GM12891 (cell line): ENCODE results near the gene MRPL40.
"Not testable (repeated sequence)": the region's sequence is repeated elsewhere in the genome, so short reads cannot be mapped to it uniquely, and the experiment has no call there.

Experiments used
- DNase-seq: peaks from one replicate; pipeline ENCODE4 v3.0.0; 2011; ENCODE audit warnings: low spot score; ENCODE audit not compliant: insufficient read length
- FAIRE-seq: peaks from 2 replicates; lab custom pipeline; 2011; peaks lifted over from hg19 to GRCh38; lab: Jason Lieb, UNC
- PAX5 ChIP-seq: IDR thresholded peaks from 2 replicates; pipeline ENCODE4 v1.6.1; 2011; ENCODE audit warnings: low read length, moderate library complexity, mild to moderate bottlenecking; ENCODE audit not compliant: insufficient read depth, severe bottlenecking
- POLR2A ChIP-seq: IDR thresholded peaks from 2 replicates; pipeline ENCODE4 v1.6.1; 2011; ENCODE audit warnings: low read depth, low read length, control low read depth
- POLR2AphosphoS5 ChIP-seq: IDR thresholded peaks from 2 replicates; pipeline ENCODE4 v1.6.1; 2011; ENCODE audit warnings: low read depth, low read length, control low read depth
- POU2F2 ChIP-seq: IDR thresholded peaks from 2 replicates; pipeline ENCODE4 v1.6.1; 2011; ENCODE audit warnings: low read depth, mild to moderate bottlenecking, control low read depth, low read length, moderate library complexity
- SPI1 ChIP-seq: IDR thresholded peaks from 2 replicates; pipeline ENCODE4 v1.6.1; 2011; ENCODE audit warnings: low read depth, low read length, control low read depth
- TAF1 ChIP-seq: IDR thresholded peaks from 2 replicates; pipeline ENCODE4 v1.6.1; 2011; ENCODE audit warnings: low read depth, low read length, control low read depth

MRPL40 gene

DNA sequence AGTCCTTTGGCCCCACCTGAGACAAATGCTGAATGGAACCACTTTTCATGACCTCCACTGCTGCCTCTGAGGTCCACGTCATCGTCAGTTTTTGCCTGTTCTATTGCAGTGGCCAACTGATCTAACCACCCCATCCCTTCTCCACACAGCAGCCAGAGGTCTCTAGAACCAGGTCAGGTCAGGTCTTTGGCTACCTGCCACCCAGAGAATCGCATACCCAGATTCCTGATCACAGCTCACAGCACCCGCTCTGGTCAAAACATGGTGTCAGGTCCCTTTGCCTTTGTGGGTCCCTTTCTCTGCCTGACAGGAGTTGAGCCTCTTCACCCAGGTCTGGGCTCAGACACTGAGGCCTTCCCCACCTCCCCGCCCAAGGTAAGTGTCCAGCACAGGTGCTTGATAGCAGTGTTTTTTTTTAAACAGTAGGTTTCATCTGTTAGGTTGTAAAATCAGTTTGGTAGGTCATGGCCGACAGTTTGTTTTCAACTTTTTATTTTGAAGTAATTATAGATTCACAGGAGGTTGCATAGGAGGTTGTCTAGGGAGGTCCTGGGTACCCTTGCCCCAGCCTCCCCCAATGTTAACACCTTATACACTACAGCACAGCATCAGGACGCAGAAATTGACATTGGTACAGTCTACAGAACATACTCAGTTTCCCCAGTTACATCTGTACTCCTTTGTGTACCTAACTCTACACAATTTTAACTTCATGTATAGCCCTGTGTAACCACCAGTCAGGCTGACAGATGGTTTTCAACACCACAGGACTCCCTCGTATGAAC lies 8.3 kb downstream of the MRPL40 start:
- FAIRE-seq (no peak), DNase-seq (no peak)
- TF ChIP-seq POLR2A: 0 out of 2 replicates have a peak, but pooled peaks have one; percentile 29
- no peak for TF ChIP-seq POU2F2

DNA sequence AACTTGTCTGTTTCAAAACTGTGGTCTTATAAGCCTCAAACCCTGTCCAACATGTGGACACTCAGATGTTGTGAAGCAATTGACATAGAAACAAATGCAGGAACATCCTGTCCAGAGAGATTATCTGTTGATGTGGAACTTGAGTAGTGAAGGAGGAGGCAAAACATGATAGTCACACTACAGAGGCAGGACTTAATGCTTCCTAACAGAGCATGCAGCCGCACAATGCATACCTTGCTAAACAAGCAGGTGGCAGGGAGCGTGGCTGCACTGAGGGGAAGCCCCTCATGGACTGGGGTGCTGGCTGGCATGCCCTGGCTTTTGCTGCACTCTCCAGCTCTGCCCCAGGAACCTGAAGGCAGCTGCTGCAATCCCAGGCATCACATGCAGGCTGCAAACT lies 9.8 kb downstream of the MRPL40 start:
- peak; percentile 20; the same call in 1 of the 2 replicates for TF ChIP-seq POLR2AphosphoS5
- TF ChIP-seq POU2F2: no peak
- no peak for TF ChIP-seq PAX5
- TF ChIP-seq TAF1: no peak
- FAIRE-seq (no peak), DNase-seq (no peak)

DNA sequence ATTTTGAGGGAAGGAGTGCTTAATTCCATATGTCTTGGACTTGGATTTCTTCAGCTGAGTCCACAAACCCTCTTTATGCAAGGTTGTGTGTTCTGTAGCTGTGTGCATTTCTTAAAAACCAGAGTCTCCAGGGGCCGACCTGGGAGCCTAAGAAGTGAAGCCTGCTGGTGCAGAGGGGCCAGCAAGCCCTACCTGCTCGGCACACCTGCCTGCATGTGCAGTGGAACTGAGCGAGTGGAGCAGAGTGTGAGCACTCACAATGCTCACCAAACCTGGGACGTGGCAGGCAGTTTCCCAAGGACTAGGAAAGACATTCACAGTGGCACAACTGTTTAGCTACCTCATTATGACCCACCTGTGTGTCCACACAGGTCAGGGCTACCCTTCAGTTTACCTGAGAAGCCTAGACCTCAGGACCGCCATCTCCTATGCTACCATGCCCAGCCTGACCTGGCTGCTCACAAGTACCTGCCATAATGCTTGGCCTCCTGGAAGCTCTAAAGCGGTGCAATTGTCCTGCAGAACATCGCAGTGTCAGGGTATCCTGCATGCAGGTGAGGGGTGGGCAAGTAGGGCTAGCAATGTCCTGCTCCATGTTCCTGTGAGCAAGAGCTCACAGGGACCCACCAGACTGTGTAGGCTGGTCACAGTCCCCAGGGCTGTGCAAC lies 11.3 kb downstream of the MRPL40 start:
- FAIRE-seq (no peak), DNase-seq (no peak)
- TF ChIP-seq SPI1 (no peak), POU2F2 (no peak), POLR2A (0 out of 2 replicates have a peak, but pooled peaks have one; percentile 39)

DNA sequence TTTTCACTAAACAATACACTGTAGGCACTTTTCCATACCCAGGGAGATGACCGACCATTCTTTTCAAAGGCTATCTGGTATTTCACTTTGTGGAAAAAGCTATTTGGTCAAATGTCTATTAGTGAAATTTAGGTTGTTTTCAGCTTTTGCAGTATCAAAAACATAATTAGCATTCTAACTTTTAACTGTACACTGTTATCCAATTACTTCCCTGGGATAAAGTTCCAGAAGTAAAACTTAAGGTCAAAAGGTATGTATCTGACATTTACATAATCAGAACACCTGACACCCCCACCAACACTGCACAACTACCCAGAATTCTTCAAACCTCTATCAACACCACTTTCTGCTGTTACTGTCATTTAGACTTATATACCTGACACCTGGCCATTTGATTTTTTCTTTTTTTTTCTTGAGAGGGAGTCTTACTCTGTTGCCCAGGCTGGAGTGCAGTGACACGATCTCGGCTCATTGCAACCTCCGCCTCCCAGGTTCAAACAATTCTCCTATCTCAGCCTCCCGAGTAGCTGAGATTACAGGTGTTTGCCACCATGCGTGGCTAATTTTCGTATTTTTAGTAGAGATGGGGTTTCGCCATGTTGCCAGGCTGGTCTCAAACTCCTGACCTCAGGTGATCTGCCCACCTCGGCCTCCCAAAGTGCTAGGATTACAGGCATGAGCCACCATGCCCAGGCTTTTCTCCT lies 13.1 kb downstream of the MRPL40 start:
- not testable (repeated sequence) for FAIRE-seq, DNase-seq

- TF ChIP-seq POU2F2 (no peak), POLR2A (no peak), SPI1 (no peak), PAX5 (no peak), TAF1 (no peak), POLR2AphosphoS5 (no peak)
- no peak for DNase-seq
- FAIRE-seq: peak; percentile 50
Measured at GRCh38 chr22:19446603-19447329, 14.4 kb downstream of the MRPL40 start.

- DNase-seq (peak; percentile 94), FAIRE-seq (peak; percentile 95)
- TF ChIP-seq TAF1 (peak; percentile 80), PAX5 (no peak), POLR2AphosphoS5 (no peak), POLR2A (peak; percentile 67), SPI1 (no peak)
Measured at GRCh38 chr22:19447330-19448075, 15.2 kb downstream of the MRPL40 start, which contains the start of gene C22orf39. TSS of gene C22orf39 (minus strand) at chr22:19447711. CDS start at chr22:19447688, 23 bp downstream.

DNA sequence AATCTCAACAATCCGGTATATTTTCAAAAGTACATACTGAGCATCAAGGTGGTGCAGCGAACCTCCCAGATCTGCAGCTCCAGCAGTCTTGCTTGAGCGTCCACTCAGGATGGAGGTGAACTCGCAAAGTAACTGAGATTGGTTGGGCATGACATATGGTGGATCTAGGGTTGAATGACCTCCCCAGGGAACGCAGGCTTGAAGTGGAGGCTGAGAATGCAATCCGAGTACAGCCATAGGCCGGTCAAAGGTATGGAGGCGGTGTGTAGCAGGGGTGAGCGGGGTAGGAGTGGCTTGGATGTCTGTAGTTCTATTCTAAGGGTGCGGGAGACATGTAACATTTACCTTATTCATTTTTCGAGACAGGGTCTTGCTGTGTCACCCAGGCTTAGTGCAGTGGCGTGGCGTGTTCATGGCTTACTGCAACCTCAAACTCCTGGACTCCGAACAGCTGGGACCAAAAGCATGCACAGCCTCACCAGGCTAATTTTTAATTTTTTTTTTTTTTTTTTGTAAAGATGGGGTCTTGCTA lies 15.8 kb downstream of the MRPL40 start:
- FAIRE-seq: no peak
- DNase-seq: peak; percentile 53
- TF ChIP-seq TAF1 (no peak; the same call in 1 of the 2 replicates), POU2F2 (no peak), POLR2AphosphoS5 (peak; percentile 23; the same call in 1 of the 2 replicates), PAX5 (no peak), POLR2A (peak; percentile 25; the same call in 1 of the 2 replicates), SPI1 (no peak)

DNA sequence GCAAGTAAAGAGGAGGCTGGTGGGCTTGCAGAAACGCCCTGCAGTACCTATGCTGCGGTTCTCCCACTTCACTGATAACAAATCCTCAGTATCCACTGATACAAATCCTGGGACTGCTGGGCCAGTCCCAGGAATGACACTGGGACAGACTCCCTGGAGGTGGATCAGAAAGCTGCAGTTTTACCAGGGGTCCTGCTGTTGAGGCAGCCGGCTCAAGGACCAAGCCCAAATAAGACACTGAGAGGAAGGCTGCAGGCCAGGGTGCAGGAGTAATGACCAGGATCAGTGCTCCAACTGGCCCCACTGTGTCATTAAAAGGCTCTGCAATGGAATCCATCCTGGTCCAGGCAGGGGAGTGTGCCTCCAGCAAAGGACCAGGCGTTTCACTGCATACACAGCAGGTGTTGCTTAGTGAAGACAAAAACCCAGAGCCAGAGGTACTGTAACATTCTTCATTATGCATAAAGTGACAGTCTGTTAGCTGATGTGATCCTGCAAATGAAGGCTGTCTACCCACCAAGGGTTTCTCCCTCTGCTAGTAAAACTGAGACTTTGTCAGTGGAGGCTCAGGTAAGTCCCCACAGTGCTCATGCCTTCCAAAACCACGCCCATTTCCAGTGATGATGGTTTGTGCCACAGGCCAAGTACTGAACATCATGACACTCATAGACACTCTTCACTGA lies 16.5 kb downstream of the MRPL40 start:
- FAIRE-seq (peak; percentile 57), DNase-seq (no peak)
- TF ChIP-seq TAF1 (no peak), PAX5 (no peak)
